ENCODE measurements around the gene THY1. TPM values are rescaled to one million over a fixed set of nuclear protein-coding genes. Genes with fewer than 3 reads are reported as not detected.
A peak's percentile ranks its signal among the peaks of the same experiment; 100 is the strongest.

Gene THY1
- total RNA-seq, 4 donors from 2014 or later: 2.1 to 28.1 (median 9.4) TPM

DNA sequence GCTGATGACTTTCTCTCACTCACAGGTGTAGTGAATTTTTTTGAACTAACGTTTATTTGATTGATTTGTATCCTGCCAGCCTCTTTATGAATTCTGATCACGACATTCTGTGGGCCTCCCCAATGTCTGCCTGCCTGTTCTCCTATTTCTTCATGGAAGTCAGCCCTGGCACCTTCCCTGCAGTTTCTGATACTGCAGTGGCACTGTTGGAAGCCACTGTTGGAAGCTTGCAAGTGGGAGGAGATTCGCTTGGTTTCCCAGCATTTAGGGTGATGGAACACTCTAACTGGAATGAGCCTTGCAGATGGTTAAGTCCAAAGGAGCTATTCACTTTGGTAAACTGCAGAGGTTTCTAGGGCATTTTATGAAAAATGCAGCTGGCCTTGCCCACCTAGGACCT is 1.3 kb upstream of the THY1 start:
- Histone ChIP-seq H3K9me3 (no peaks in the 10 kb centered on the region), H3K4me3 (no peak overlapping the region), H3K27me3 (no peaks in the 10 kb centered on the region), H3K4me1 (peaks cover 0 to 7% (median 2%) of the 10 kb centered on the region in 4 donors), H3K27ac (no peak overlapping the region), H3K36me3 (no peaks in the 10 kb centered on the region)
- no peak for TF ChIP-seq POLR2A (IDR thresholded peaks at IDR 0.05)
- TF ChIP-seq, protein P1, sequence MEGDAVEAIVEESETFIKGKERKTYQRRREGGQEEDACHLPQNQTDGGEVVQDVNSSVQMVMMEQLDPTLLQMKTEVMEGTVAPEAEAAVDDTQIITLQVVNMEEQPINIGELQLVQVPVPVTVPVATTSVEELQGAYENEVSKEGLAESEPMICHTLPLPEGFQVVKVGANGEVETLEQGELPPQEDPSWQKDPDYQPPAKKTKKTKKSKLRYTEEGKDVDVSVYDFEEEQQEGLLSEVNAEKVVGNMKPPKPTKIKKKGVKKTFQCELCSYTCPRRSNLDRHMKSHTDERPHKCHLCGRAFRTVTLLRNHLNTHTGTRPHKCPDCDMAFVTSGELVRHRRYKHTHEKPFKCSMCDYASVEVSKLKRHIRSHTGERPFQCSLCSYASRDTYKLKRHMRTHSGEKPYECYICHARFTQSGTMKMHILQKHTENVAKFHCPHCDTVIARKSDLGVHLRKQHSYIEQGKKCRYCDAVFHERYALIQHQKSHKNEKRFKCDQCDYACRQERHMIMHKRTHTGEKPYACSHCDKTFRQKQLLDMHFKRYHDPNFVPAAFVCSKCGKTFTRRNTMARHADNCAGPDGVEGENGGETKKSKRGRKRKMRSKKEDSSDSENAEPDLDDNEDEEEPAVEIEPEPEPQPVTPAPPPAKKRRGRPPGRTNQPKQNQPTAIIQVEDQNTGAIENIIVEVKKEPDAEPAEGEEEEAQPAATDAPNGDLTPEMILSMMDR (IDR thresholded peaks at IDR 0.05): no peak
- no peak for DNase-seq

DNA sequence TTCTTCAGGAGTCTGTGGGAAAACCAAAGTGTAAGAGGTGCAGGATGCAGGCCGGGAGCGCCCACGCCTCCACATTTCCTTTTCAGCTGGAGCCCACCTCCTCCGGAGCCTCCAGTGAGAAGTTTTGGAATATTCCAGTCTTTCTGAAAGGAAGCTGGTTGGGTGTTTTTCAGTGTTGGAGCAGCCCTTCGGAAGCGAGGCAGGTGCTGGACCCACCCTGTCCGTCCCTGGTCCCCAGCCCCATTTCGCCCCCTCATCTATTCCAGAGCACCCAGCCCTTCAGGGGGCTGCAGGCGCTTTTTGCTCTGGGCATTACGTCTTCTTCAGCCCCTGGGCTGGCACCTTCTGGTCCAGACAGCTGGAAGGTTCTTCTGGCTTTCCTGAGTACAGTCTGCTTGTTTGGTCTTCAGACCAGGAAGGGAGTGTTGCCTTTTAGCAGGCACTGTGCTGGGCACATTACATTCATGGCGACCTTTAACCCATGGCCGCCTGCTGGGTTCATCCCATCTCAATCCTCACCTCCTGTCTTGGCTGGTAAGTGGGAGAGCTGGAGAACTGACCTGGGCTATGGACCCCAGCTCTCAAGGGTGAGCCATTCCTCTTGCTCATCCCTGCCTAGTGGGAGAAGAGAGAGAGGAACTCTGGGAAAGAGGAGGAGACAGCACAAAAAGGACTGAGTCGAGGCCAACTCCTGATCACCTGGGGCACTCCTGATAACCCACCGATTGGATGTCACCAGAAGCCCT is 710 bp upstream of the THY1 start:
- Histone ChIP-seq H3K36me3 (no peaks in the 10 kb centered on the region), H3K9me3 (no peaks in the 10 kb centered on the region), H3K4me1 (peaks cover 0 to 7% (median 2%) of the 10 kb centered on the region in 4 donors), H3K27ac (peak overlapping the region in 1 of 4 donors; percentile 73), H3K4me3 (peak overlapping the region in 1 of 4 donors; percentile 54), H3K27me3 (no peaks in the 10 kb centered on the region)
- TF ChIP-seq POLR2A (IDR thresholded peaks at IDR 0.05): no peak
- TF ChIP-seq, protein P1 (IDR thresholded peaks at IDR 0.05): no peak
- no peak for DNase-seq

DNA sequence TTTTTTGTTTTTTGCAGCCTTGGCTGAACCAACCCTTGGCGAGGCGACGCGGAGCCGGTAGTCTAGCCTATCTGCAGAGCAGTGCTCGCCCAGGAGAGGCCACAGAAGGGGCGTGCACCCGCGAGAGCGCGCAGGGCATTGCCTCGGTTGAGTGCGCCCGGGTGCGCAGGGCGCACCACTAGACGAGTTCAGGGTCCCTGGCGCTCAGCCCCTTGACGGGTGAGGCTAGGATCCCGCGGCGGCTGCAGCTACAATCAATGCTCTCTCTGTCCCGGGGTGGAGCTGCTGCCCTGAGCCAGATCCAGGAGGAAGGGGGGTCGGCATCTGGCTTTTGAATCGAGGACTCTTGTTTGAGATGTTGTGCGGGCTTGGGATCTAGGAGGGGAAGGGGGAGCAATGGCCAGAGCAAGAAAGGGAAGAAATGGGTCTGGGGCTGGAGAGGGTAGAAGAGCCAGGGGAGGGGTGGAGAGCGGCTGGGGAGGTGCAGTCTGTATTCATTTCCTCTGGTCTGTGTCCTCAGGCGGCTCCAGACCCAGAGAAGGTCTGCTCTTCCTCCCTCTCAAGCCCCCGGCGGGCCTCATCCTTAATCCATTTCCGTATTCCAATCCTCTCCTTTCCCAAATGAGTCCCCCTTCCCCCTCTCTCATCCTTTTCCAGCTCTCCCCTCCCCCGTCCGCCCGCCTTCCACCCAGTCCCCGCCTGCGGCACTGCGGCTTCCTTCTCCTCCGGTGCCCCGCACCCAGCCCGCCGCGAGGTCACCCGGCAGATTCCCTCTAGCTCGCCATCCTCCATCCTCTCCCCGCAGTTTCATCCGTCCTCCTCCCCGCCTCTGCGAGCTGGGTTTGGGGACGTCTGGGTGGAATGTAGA is 797 bp downstream of the THY1 start:
- Histone ChIP-seq H3K36me3 (no peaks in the 10 kb centered on the region), H3K4me3 (peak overlapping the region; percentile 12 to 54 (median 34)), H3K27me3 (no peaks in the 10 kb centered on the region), H3K4me1 (peaks cover 0 to 7% (median 2%) of the 10 kb centered on the region in 4 donors), H3K27ac (peak overlapping the region in 2 of 4 donors; percentile 57 to 73), H3K9me3 (no peaks in the 10 kb centered on the region)
- TF ChIP-seq, protein P1 (IDR thresholded peaks at IDR 0.05): no peak
- no peak for TF ChIP-seq POLR2A (IDR thresholded peaks at IDR 0.05)
- no peak for DNase-seq

DNA sequence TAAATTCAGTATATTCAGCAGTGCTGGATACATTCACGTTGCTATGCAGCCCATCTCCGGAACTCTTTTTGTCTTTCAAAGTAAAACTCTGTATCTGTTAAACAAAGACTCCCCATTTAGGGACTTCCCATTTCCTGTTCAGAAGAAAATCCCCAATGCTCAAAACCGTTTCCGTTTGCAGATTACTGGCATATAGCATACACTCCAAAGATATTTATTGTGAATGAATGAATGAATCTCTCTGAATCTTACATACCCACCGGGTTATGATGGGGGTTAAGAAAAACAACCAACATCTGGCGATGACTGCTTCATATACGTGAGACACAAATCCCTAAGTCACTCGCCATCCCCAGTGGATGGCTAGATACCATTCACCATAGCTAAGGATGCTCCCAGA is 1.6 kb downstream of the THY1 start:
- H3K27ac ChIP-seq: no peak overlapping the region
- no peaks in the 10 kb centered on the region for H3K27me3 ChIP-seq
- no peaks in the 10 kb centered on the region for H3K9me3 ChIP-seq
- H3K4me1 ChIP-seq: peaks cover 0 to 7% (median 2%) of the 10 kb centered on the region in 4 donors
- DNase-seq: no peak
- TF ChIP-seq, protein P1 (IDR thresholded peaks at IDR 0.05): no peak
- peak overlapping the region in 1 of 4 donors; percentile 54 for H3K4me3 ChIP-seq
- H3K36me3 ChIP-seq: no peaks in the 10 kb centered on the region

DNA sequence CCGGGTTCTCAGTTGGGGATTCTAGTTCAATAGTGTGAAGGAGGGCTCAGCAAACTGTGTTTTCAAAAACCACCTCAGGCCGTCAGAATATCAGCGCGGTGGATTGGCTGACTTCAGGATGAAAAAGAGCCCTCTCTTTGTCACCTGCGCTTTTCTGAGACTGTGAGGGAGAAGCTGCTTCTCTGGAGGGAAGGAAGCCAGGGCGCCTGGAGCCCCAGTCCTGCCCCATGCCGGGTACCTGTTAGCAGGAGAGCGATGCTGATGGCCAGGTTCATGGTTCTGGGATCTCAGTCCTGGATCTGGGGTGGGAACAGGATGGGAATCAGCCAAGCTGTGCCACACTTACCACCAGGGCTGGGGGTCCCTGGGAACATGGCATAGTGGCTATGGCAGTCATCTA is 2.3 kb downstream of the THY1 start:
- peaks cover 0 to 7% (median 2%) of the 10 kb centered on the region in 4 donors for H3K4me1 ChIP-seq
- no peak for DNase-seq
- no peak overlapping the region for H3K27ac ChIP-seq
- H3K27me3 ChIP-seq: no peaks in the 10 kb centered on the region
- TF ChIP-seq POLR2A (IDR thresholded peaks at IDR 0.05): no peak
- TF ChIP-seq, protein P1 (IDR thresholded peaks at IDR 0.05): no peak
- H3K9me3 ChIP-seq: no peaks in the 10 kb centered on the region
- no peak overlapping the region for H3K4me3 ChIP-seq
- H3K36me3 ChIP-seq: no peaks in the 10 kb centered on the region

Data from Peyer's patch (tissue), 4 donors.